ENCODE data around the gene ACKR1.
A peak's percentile ranks its signal among the peaks of the same experiment; 100 is the strongest.

Gene ACKR1

DNA sequence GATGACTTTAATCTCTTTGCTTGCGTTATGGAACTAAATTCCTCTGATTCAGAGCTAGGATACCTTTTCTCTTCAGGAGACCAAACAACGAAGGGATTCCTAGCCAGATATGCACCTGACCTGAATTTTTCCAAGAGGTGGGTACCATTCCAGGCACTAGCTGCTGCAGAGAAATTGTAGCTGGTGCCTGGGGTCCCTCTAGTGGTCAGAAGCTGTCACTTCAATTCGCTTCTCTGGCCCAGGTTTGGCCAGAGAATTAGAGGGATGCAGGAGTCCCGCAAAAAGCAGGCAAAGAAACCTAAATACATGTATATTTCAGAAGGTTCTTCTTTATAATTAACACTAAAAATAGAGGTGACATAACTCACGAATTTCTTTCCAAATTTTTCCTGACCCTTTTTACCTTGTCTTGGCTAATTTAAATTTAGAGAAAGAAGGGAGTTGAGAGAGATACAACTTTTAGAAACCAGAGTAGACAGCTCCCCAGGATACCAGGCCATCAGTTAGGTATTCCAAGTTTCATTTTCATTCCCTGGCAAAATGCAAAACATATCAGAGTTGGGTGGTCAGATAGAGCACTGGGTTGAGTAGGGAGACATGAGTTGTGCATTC is 9.6 kb downstream of the ACKR1 start:
- Histone ChIP-seq H3K4me3 (ENCODE audit: low read depth, low read length, poor library complexity, severe bottlenecking) (no peak overlapping the region), H3K27ac (ENCODE audit: low read depth, low read length, poor library complexity, severe bottlenecking) (no peak overlapping the region)
- no peak for TF ChIP-seq EZH2 (IDR thresholded peaks at IDR 0.05; ENCODE audit: borderline replicate concordance, low read length)
- TF ChIP-seq, protein P1, sequence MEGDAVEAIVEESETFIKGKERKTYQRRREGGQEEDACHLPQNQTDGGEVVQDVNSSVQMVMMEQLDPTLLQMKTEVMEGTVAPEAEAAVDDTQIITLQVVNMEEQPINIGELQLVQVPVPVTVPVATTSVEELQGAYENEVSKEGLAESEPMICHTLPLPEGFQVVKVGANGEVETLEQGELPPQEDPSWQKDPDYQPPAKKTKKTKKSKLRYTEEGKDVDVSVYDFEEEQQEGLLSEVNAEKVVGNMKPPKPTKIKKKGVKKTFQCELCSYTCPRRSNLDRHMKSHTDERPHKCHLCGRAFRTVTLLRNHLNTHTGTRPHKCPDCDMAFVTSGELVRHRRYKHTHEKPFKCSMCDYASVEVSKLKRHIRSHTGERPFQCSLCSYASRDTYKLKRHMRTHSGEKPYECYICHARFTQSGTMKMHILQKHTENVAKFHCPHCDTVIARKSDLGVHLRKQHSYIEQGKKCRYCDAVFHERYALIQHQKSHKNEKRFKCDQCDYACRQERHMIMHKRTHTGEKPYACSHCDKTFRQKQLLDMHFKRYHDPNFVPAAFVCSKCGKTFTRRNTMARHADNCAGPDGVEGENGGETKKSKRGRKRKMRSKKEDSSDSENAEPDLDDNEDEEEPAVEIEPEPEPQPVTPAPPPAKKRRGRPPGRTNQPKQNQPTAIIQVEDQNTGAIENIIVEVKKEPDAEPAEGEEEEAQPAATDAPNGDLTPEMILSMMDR (IDR thresholded peaks at IDR 0.05; ENCODE audit: low read length), result peak; percentile 80

DNA sequence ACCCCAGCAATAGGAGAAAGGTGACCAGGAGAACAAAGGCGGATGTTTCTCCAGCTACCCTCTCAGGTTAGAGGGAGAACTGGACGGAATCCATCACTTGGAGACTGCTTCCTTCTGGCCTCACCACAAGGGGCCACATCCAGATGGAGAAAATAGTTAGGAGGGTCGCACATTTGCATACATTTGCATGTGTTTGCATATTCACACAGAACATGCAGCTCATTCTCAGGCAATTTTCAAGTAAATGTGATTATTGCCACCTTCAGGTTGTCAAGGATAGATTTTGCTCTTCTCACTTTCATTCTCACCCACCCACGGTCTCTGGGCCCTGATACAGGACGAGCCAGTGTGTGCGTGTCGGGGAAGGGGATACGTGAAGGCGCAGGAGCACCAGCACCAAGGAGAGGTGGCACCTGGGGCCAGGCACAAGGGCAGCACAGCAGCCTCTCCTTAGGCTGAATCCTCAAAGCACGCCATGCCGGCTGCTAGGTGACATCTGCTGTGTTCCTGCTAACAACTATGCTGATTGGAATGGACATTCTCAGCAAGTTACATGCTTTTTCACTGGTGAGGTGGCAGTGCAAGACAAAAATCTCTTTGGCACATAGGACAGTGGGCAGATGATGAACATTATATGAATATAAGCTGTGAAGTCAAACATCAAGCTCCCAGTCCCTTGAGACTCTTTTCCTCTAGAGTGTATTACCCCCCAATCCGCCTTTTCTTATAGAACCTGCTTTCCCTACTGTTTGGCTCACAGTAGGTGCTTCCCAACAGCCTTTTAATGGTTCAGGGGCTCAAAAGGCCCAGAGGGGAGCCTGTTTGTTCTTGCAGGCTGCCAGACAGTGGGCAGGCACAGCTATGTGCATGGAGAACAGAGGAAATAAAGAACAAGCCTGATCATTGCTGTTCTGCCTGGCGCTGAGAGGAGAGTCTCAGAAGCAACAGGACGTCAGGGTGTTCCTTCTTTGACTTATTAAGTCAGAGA is 14.3 kb downstream of the ACKR1 start:
- Histone ChIP-seq H3K9me3 (ENCODE audit: low read length) (no peaks in the 10 kb centered on the region), H3K36me3 (ENCODE audit: insufficient read depth, low read length) (no peaks in the 10 kb centered on the region), H3K79me2 (ENCODE audit: insufficient read depth, low read length) (no peaks in the 10 kb centered on the region), H3K27ac (ENCODE audit: low read depth, low read length, poor library complexity, severe bottlenecking) (no peak overlapping the region), H3K27me3 (ENCODE audit: insufficient read depth, low read length) (no peaks in the 10 kb centered on the region), H3F3A (ENCODE audit: insufficient read depth, low read length) (no peaks in the 10 kb centered on the region), H3K4me3 (ENCODE audit: low read depth, low read length, poor library complexity, severe bottlenecking) (no peak overlapping the region), H2AFZ (ENCODE audit: low read length) (no peak overlapping the region), H3K9ac (ENCODE audit: low read length) (no peak overlapping the region), H3K4me2 (ENCODE audit: low read length) (no peak overlapping the region), H3K4me1 (ENCODE audit: insufficient read depth, low read length, severe bottlenecking) (no peaks in the 10 kb centered on the region), H4K20me1 (ENCODE audit: insufficient read depth, low read length) (no peaks in the 10 kb centered on the region), H3K9me2 (ENCODE audit: low read depth, low read length) (no peaks in the 10 kb centered on the region)
- TF ChIP-seq, protein P1 (IDR thresholded peaks at IDR 0.05; ENCODE audit: low read length), result no peak
- no peak for TF ChIP-seq EZH2 (IDR thresholded peaks at IDR 0.05; ENCODE audit: borderline replicate concordance, low read length)

More for the DNA sequence above, 9.6 kb downstream of the ACKR1 start:
- Histone ChIP-seq H3K27me3 (ENCODE audit: insufficient read depth, low read length) (no peaks in the 10 kb centered on the region), H3K79me2 (ENCODE audit: insufficient read depth, low read length) (no peaks in the 10 kb centered on the region), H3K9me2 (ENCODE audit: low read depth, low read length) (no peaks in the 10 kb centered on the region), H4K20me1 (ENCODE audit: insufficient read depth, low read length) (no peaks in the 10 kb centered on the region), H3K4me1 (ENCODE audit: insufficient read depth, low read length, severe bottlenecking) (no peaks in the 10 kb centered on the region), H3K9me3 (ENCODE audit: low read length) (no peaks in the 10 kb centered on the region), H3K9ac (ENCODE audit: low read length) (no peak overlapping the region), H2AFZ (ENCODE audit: low read length) (no peak overlapping the region), H3K36me3 (ENCODE audit: insufficient read depth, low read length) (no peaks in the 10 kb centered on the region), H3K4me2 (ENCODE audit: low read length) (no peak overlapping the region), H3F3A (ENCODE audit: insufficient read depth, low read length) (no peaks in the 10 kb centered on the region)

DNA sequence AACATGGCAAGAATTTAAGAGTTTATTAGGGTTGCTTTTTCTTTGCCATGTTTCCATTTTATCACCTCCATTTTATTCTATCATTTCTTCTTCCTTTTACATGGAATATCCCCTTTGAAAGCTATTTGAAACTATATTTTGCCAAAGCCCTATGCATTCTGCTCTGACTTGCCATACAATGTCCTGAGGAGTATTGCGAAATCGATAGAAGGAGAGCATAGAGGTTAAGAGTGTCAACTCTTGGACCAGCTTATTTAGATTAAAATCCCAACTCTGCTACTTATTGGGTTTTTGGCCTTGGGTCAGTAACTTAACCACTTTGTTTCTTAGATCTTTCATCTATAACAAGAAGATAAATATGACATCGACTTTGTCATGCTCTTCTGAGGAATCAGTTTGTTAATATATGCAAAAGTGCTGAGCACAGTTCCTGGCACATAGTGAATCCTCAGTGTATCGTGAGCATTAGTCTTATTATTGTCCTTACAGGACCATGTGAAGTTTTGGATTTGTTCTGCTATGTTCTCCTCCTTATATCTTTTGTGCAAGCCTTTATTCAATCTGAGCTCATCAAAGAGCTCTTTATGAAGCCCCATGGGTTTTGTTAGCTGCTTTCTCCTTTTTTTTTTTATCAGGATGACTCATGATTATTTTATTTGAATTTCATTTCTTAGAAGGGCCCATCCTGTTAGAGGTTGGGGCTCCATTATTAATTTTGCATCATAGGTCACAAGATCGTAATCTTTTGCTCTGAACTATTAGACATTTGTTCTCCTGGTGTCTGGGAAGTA is 17.6 kb downstream of the ACKR1 start:
- no peaks in the 10 kb centered on the region for H3K9me2 ChIP-seq (ENCODE audit: low read depth, low read length)
- H3K79me2 ChIP-seq (ENCODE audit: insufficient read depth, low read length), result no peaks in the 10 kb centered on the region
- no peaks in the 10 kb centered on the region for H3K4me1 ChIP-seq (ENCODE audit: insufficient read depth, low read length, severe bottlenecking)
- H3K9me3 ChIP-seq (ENCODE audit: low read length), result no peaks in the 10 kb centered on the region
- H3K4me2 ChIP-seq (ENCODE audit: low read length), result no peak overlapping the region
- no peaks in the 10 kb centered on the region for H3K36me3 ChIP-seq (ENCODE audit: insufficient read depth, low read length)
- TF ChIP-seq, protein P1 (IDR thresholded peaks at IDR 0.05; ENCODE audit: low read length), result no peak
- TF ChIP-seq EZH2 (IDR thresholded peaks at IDR 0.05; ENCODE audit: borderline replicate concordance, low read length), result no peak
- no peak overlapping the region for H3K27ac ChIP-seq (ENCODE audit: low read depth, low read length, poor library complexity, severe bottlenecking)
- H3K9ac ChIP-seq (ENCODE audit: low read length), result no peak overlapping the region
- H3K4me3 ChIP-seq (ENCODE audit: low read depth, low read length, poor library complexity, severe bottlenecking), result no peak overlapping the region
- no peak overlapping the region for H2AFZ ChIP-seq (ENCODE audit: low read length)
- H3K27me3 ChIP-seq (ENCODE audit: insufficient read depth, low read length), result no peaks in the 10 kb centered on the region
- no peaks in the 10 kb centered on the region for H4K20me1 ChIP-seq (ENCODE audit: insufficient read depth, low read length)
- no peaks in the 10 kb centered on the region for H3F3A ChIP-seq (ENCODE audit: insufficient read depth, low read length)

Measured in OCI-LY1 (cell line).